Measurements from ENCODE around the gene SNX13.

DNA sequence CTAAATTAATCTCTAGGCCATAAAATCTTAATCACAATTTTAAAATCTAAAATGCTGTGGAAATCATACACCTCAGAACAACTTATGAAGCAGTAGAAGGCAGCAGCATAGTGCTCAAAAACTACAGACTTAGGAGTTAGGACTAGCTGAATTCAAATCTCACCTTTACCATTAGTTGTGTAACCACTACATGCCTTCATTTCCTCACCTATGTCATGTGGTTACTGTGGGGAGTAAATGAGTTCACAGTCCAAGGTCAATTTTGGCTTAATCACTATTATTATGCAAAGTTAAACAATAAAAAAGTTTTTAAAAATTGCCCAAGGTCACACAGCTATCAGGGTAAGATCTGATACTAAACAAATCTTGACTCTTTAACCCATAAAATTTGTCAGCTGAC, 37.0 kb downstream of the SNX13 start:
- no peak for TF ChIP-seq CTCF (IDR thresholded peaks at IDR 0.05)
- TF ChIP-seq POLR2A (IDR thresholded peaks at IDR 0.05), result no peak
